Endothelial cell (in vitro differentiated cells): ENCODE data around the gene ZRANB3. TPM values are rescaled to one million over a fixed set of nuclear protein-coding genes. Genes with fewer than 3 reads are reported as not detected.

Source experiments
- DNase-seq: peaks from one replicate; pipeline ENCODE4 v3.0.0; 2021; ENCODE audit warnings: low spot score
- H3K27ac Mint-ChIP-seq: one replicate; pipeline ENCODE4 v1.8.0; 2021; ENCODE audit warnings: mixed read lengths, inconsistent platforms; ENCODE audit not compliant: unreplicated experiment
- H3K27me3 Mint-ChIP-seq: one replicate; pipeline ENCODE4 v1.8.0; 2021; ENCODE audit warnings: mild to moderate bottlenecking, moderate library complexity, mixed read lengths, inconsistent platforms; ENCODE audit not compliant: unreplicated experiment
- H3K36me3 Mint-ChIP-seq: one replicate; pipeline ENCODE4 v1.8.0; 2021; ENCODE audit warnings: mild to moderate bottlenecking, low read depth, mixed read lengths, inconsistent platforms; ENCODE audit not compliant: unreplicated experiment
- H3K4me1 Mint-ChIP-seq: one replicate; pipeline ENCODE4 v1.8.0; 2021; ENCODE audit warnings: mild to moderate bottlenecking, mixed read lengths, inconsistent platforms; ENCODE audit not compliant: unreplicated experiment
- H3K4me3 Mint-ChIP-seq: one replicate; pipeline ENCODE4 v1.8.0; 2021; ENCODE audit warnings: mild to moderate bottlenecking, mixed read lengths, inconsistent platforms; ENCODE audit not compliant: unreplicated experiment
- H3K9me3 Mint-ChIP-seq: one replicate; pipeline ENCODE4 v1.8.0; 2021; ENCODE audit warnings: mixed read lengths, inconsistent platforms; ENCODE audit not compliant: unreplicated experiment
- CTCF ChIP-seq: fragments of 200-600 bp; sonication (generic); IDR thresholded peaks from one replicate; pipeline ENCODE4 v1.5.0; 2021; ENCODE audit warnings: antibody characterized with exemption; ENCODE audit not compliant: unreplicated experiment
- total RNA-seq: library from RNA; stranded (reverse); fragmentation: NEBNext Ultra II Directional; extraction: Animal tissue kit (Norgen Biotek cat#: 25700); gene quantifications from one replicate; pipeline ENCODE4 v1.2.1, GENCODE V29; 2021; ENCODE audit not compliant: unreplicated experiment

Gene ZRANB3
- total RNA-seq, 1 donor from 2014 or later: 9.4 TPM

GRCh38 chr2:135230150-135230549 is 300.9 kb downstream of the ZRANB3 start:
- H3K27me3 Mint-ChIP-seq: no peaks in the 10 kb centered on the region
- H3K27ac Mint-ChIP-seq: no peak overlapping the region
- DNase-seq: no peak
- no peaks in the 10 kb centered on the region for H3K4me1 Mint-ChIP-seq
- no peak for TF ChIP-seq CTCF
- H3K9me3 Mint-ChIP-seq: no peaks in the 10 kb centered on the region
- no peaks in the 10 kb centered on the region for H3K36me3 Mint-ChIP-seq
- no peak overlapping the region for H3K4me3 Mint-ChIP-seq

- Mint-ChIP-seq H3K36me3 (no peaks in the 10 kb centered on the region), H3K27me3 (no peaks in the 10 kb centered on the region), H3K9me3 (no peaks in the 10 kb centered on the region), H3K4me3 (no peak overlapping the region), H3K27ac (no peak overlapping the region), H3K4me1 (no peaks in the 10 kb centered on the region)
- no peak for TF ChIP-seq CTCF
- no peak for DNase-seq
Observed at GRCh38 chr2:135227386-135227785, 303.6 kb downstream of the ZRANB3 start.

GRCh38 chr2:135226961-135227360 is 304.1 kb downstream of the ZRANB3 start:
- DNase-seq: no peak
- Mint-ChIP-seq H3K4me3 (no peak overlapping the region), H3K27ac (no peak overlapping the region), H3K27me3 (no peaks in the 10 kb centered on the region), H3K36me3 (no peaks in the 10 kb centered on the region), H3K9me3 (no peaks in the 10 kb centered on the region), H3K4me1 (no peaks in the 10 kb centered on the region)
- no peak for TF ChIP-seq CTCF

- no peaks in the 10 kb centered on the region for H3K9me3 Mint-ChIP-seq
- H3K36me3 Mint-ChIP-seq: no peaks in the 10 kb centered on the region
- no peaks in the 10 kb centered on the region for H3K4me1 Mint-ChIP-seq
- DNase-seq: no peak
- no peak for TF ChIP-seq CTCF
- H3K4me3 Mint-ChIP-seq: no peak overlapping the region
- H3K27me3 Mint-ChIP-seq: no peaks in the 10 kb centered on the region
- H3K27ac Mint-ChIP-seq: no peak overlapping the region
Observed at GRCh38 chr2:135225781-135226180, 305.2 kb downstream of the ZRANB3 start.

- no peaks in the 10 kb centered on the region for H3K9me3 Mint-ChIP-seq
- TF ChIP-seq CTCF: no peak
- no peak for DNase-seq
- no peaks in the 10 kb centered on the region for H3K36me3 Mint-ChIP-seq
- no peak overlapping the region for H3K27ac Mint-ChIP-seq
- peaks cover 2% of the 10 kb centered on the region for H3K27me3 Mint-ChIP-seq
- no peaks in the 10 kb centered on the region for H3K4me1 Mint-ChIP-seq
- no peak overlapping the region for H3K4me3 Mint-ChIP-seq
Observed at GRCh38 chr2:135219226-135219625, 311.8 kb downstream of the ZRANB3 start.
